Neural cell (in vitro differentiated cells): Measurements from ENCODE around the gene TFDP1. TPM values are rescaled to one million over a fixed set of nuclear protein-coding genes. Genes with fewer than 3 reads are reported as not detected.

Experiments
- H2AFZ ChIP-seq: fragments of 200-600, 300-800 bp; sonication (generic), shearing (Covaris generic); 2 replicates; pipeline ENCODE4 v1.6.0; 2014; ENCODE audit warnings: low read depth, mild to moderate bottlenecking, antibody characterized with exemption, low read length, moderate library complexity
- H3F3A ChIP-seq: fragments of 200-600 bp; shearing (Covaris generic); 2 replicates; pipeline ENCODE4 v1.6.1; 2016; ENCODE audit warnings: mild to moderate bottlenecking, moderate library complexity, mixed read lengths, antibody characterized with exemption, low read length; ENCODE audit not compliant: insufficient read depth, poor library complexity, severe bottlenecking
- H3K27ac ChIP-seq: fragments of 200-600, 300-800 bp; sonication (generic), shearing (Covaris generic); 2 replicates; pipeline ENCODE4 v1.5.1; 2014; ENCODE audit warnings: mild to moderate bottlenecking, low read length, moderate library complexity
- H3K27me3 ChIP-seq: fragments of 300-800, 200-600 bp; sonication (generic), shearing (Covaris generic); 2 replicates; pipeline ENCODE4 v1.6.0; 2014; ENCODE audit warnings: mild to moderate bottlenecking, low read depth, low read length, moderate library complexity; ENCODE audit not compliant: insufficient read depth
- H3K36me3 ChIP-seq: fragments of 300-800, 200-600 bp; sonication (generic), shearing (Covaris generic); 2 replicates; pipeline ENCODE4 v1.5.1; 2014; ENCODE audit warnings: mild to moderate bottlenecking, antibody characterized with exemption, low read length, moderate library complexity; ENCODE audit not compliant: insufficient read depth
- H3K4me2 ChIP-seq: fragments of 300-800, 200-600 bp; sonication (generic), shearing (Covaris generic); 2 replicates; pipeline ENCODE4 v1.6.0; 2014; ENCODE audit warnings: mild to moderate bottlenecking, low read length
- H3K4me3 ChIP-seq: fragments of 300-800, 200-600 bp; sonication (generic), shearing (Covaris generic); 2 replicates; pipeline ENCODE4 v1.5.1; 2014; ENCODE audit warnings: mild to moderate bottlenecking, low read length, moderate library complexity
- H3K79me2 ChIP-seq: fragments of 200-600 bp; shearing (Covaris generic); replicated peaks from 2 replicates; pipeline ENCODE4 v1.6.0; 2014; ENCODE audit warnings: mild to moderate bottlenecking, low read length, moderate library complexity; ENCODE audit not compliant: insufficient read depth
- H3K9ac ChIP-seq: fragments of 300-800, 200-600 bp; sonication (generic), shearing (Covaris generic); 2 replicates; pipeline ENCODE4 v1.6.1; 2016; ENCODE audit warnings: mild to moderate bottlenecking, low read length, mixed read lengths
- H3K9me2 ChIP-seq: fragments of 200-600 bp; shearing (Covaris generic); 2 replicates; pipeline ENCODE4 v1.6.1; 2016; ENCODE audit warnings: mild to moderate bottlenecking, low read length, mixed read lengths; ENCODE audit not compliant: insufficient read depth
- H3K9me3 ChIP-seq: fragments of 200-600, 300-800 bp; sonication (generic), shearing (Covaris generic); 2 replicates; pipeline ENCODE4 v1.6.1; 2016; ENCODE audit warnings: mild to moderate bottlenecking, mixed run types, low read length, moderate library complexity, mixed read lengths
- H4K20me1 ChIP-seq: fragments of 200-600 bp; shearing (Covaris generic); 2 replicates; pipeline ENCODE4 v1.6.1; 2016; ENCODE audit warnings: mild to moderate bottlenecking, mixed run types; ENCODE audit not compliant: insufficient read depth
- CTCF ChIP-seq: fragments of 450-650 bp; IDR thresholded peaks from 2 replicates; pipeline ENCODE4 v1.5.1; 2014; ENCODE audit warnings: antibody characterized with exemption, mild to moderate bottlenecking, moderate library complexity; ENCODE audit not compliant: poor library complexity, severe bottlenecking
- EP300 ChIP-seq: fragments of 450-650 bp; conservative IDR thresholded peaks from 2 replicates; pipeline ENCODE4 v1.6.1; 2014; ENCODE audit warnings: antibody characterized with exemption, mild to moderate bottlenecking, moderate library complexity; ENCODE audit not compliant: poor library complexity, severe bottlenecking
- EZH2 ChIP-seq: fragments of 200-600, 300-800 bp; shearing (Covaris generic), sonication (generic); IDR thresholded peaks from 2 replicates; pipeline ENCODE4 v1.6.1; 2014; ENCODE audit warnings: antibody characterized with exemption, low read length, borderline replicate concordance, mild to moderate bottlenecking; ENCODE audit not compliant: insufficient read depth, poor library complexity, severe bottlenecking
- MXI1 ChIP-seq: fragments of 450-650 bp; conservative IDR thresholded peaks from 2 replicates; pipeline ENCODE4 v1.6.1; 2014; ENCODE audit warnings: antibody characterized with exemption, mild to moderate bottlenecking; ENCODE audit not compliant: poor library complexity, severe bottlenecking
- POLR2AphosphoS5 ChIP-seq: IDR thresholded peaks from 2 replicates; pipeline ENCODE4 v1.6.1; 2012
- RAD21 ChIP-seq: fragments of 450-650 bp; conservative IDR thresholded peaks from 2 replicates; pipeline ENCODE4 v1.6.1; 2014; ENCODE audit warnings: antibody characterized with exemption, mild to moderate bottlenecking, moderate library complexity
- REST ChIP-seq: IDR thresholded peaks from 2 replicates; pipeline ENCODE4 v1.6.1; 2012; ENCODE audit warnings: borderline replicate concordance
- SMC3 ChIP-seq: fragments of 450-650 bp; conservative IDR thresholded peaks from 2 replicates; pipeline ENCODE4 v1.6.1; 2014; ENCODE audit warnings: antibody characterized with exemption, mild to moderate bottlenecking, moderate library complexity; ENCODE audit not compliant: poor library complexity
- TAF1 ChIP-seq: IDR thresholded peaks from 2 replicates; pipeline ENCODE4 v1.6.1; 2012; ENCODE audit warnings: low read depth
- polyA plus RNA-seq: library from polyadenylated mRNA; depleted of rRNA; stranded (reverse); fragments of >200 nt; gene quantifications from 2 replicates; pipeline ENCODE4 v1.2.3, GENCODE V29; 2014

TFDP1 gene
- polyA plus RNA-seq, 1 donor from 2014 or later: 81.2 TPM

GRCh38 chr13:113596321-113597200 lies 12.0 kb downstream of the TFDP1 start:
- Histone ChIP-seq H3K9ac (no peak overlapping the region), H2AFZ (no peak overlapping the region), H3K9me3 (peaks cover 13% of the 10 kb centered on the region), H3K27ac (no peak overlapping the region), H4K20me1 (no peaks in the 10 kb centered on the region), H3K36me3 (peaks cover 4% of the 10 kb centered on the region), H3K27me3 (no peaks in the 10 kb centered on the region), H3K4me2 (no peak overlapping the region), H3K79me2 (peaks cover 16% of the 10 kb centered on the region), H3F3A (no peaks in the 10 kb centered on the region), H3K9me2 (no peaks in the 10 kb centered on the region), H3K4me3 (no peak overlapping the region)
- no peak for TF ChIP-seq EZH2
- no peak for TF ChIP-seq RAD21
- TF ChIP-seq SMC3: no peak
- TF ChIP-seq REST: no peak

- Histone ChIP-seq H3K9ac (no peak overlapping the region), H3K9me2 (no peaks in the 10 kb centered on the region), H3K4me2 (no peak overlapping the region), H4K20me1 (no peaks in the 10 kb centered on the region), H3K4me3 (no peak overlapping the region), H3F3A (no peaks in the 10 kb centered on the region), H3K27me3 (no peaks in the 10 kb centered on the region), H2AFZ (no peak overlapping the region), H3K36me3 (peaks cover 4% of the 10 kb centered on the region), H3K27ac (no peak overlapping the region), H3K79me2 (peaks cover 12% of the 10 kb centered on the region), H3K9me3 (peaks cover 13% of the 10 kb centered on the region)
- TF ChIP-seq POLR2AphosphoS5: no peak
- TF ChIP-seq TAF1: no peak
Observed at GRCh38 chr13:113597391-113598080, 13.0 kb downstream of the TFDP1 start.

GRCh38 chr13:113598081-113598410 lies 13.5 kb downstream of the TFDP1 start:
- no peaks in the 10 kb centered on the region for H3F3A ChIP-seq
- H3K36me3 ChIP-seq: peaks cover 4% of the 10 kb centered on the region
- H3K79me2 ChIP-seq: peaks cover 10% of the 10 kb centered on the region
- peaks cover 13% of the 10 kb centered on the region for H3K9me3 ChIP-seq
- H3K4me2 ChIP-seq: no peak overlapping the region
- TF ChIP-seq EZH2 (no peak), REST (no peak), EP300 (no peak), SMC3 (no peak), CTCF (no peak), POLR2AphosphoS5 (no peak), TAF1 (no peak), MXI1 (no peak), RAD21 (no peak)
- no peak overlapping the region for H2AFZ ChIP-seq
- no peaks in the 10 kb centered on the region for H3K27me3 ChIP-seq
- no peak overlapping the region for H3K9ac ChIP-seq
- H3K27ac ChIP-seq: no peak overlapping the region
- H4K20me1 ChIP-seq: no peaks in the 10 kb centered on the region
- H3K4me3 ChIP-seq: no peak overlapping the region
- no peaks in the 10 kb centered on the region for H3K9me2 ChIP-seq
